WTC11 (cell line): ENCODE measurements around the gene CLDN9.

Source experiments
- CTCF ChIP-seq: fragments of 200-600 bp; IDR thresholded peaks from 2 replicates; pipeline ENCODE4 v1.8.0; 2022; ENCODE audit warnings: antibody characterized with exemption
- RORB ChIP-seq: fragments of 250-450 bp; sonication (Bioruptor Pico); IDR thresholded peaks from 2 replicates; pipeline ENCODE4 v1.9.0; 2021; ENCODE audit warnings: mild to moderate bottlenecking
- TF ChIP-seq, protein P1 (sequence below): sonication (generic); formaldehyde crosslinking; IDR thresholded peaks from 2 replicates; pipeline ENCODE4 v1.8.0; 2023; ENCODE audit warnings: missing genetic modification reagents, mild to moderate bottlenecking, borderline replicate concordance
- TF ChIP-seq, protein P2 (sequence below): sonication (generic); formaldehyde crosslinking; conservative IDR thresholded peaks from 2 replicates; pipeline ENCODE4 v1.8.1; 2023; ENCODE audit warnings: mild to moderate bottlenecking, low read depth, missing genetic modification reagents, moderate library complexity

GRCh38 chr16:2973605-2974318 lies 39.0 kb upstream of the CLDN9 start:
- TF ChIP-seq CTCF (no peak), RORB (no peak)
- TF ChIP-seq, protein P1, sequence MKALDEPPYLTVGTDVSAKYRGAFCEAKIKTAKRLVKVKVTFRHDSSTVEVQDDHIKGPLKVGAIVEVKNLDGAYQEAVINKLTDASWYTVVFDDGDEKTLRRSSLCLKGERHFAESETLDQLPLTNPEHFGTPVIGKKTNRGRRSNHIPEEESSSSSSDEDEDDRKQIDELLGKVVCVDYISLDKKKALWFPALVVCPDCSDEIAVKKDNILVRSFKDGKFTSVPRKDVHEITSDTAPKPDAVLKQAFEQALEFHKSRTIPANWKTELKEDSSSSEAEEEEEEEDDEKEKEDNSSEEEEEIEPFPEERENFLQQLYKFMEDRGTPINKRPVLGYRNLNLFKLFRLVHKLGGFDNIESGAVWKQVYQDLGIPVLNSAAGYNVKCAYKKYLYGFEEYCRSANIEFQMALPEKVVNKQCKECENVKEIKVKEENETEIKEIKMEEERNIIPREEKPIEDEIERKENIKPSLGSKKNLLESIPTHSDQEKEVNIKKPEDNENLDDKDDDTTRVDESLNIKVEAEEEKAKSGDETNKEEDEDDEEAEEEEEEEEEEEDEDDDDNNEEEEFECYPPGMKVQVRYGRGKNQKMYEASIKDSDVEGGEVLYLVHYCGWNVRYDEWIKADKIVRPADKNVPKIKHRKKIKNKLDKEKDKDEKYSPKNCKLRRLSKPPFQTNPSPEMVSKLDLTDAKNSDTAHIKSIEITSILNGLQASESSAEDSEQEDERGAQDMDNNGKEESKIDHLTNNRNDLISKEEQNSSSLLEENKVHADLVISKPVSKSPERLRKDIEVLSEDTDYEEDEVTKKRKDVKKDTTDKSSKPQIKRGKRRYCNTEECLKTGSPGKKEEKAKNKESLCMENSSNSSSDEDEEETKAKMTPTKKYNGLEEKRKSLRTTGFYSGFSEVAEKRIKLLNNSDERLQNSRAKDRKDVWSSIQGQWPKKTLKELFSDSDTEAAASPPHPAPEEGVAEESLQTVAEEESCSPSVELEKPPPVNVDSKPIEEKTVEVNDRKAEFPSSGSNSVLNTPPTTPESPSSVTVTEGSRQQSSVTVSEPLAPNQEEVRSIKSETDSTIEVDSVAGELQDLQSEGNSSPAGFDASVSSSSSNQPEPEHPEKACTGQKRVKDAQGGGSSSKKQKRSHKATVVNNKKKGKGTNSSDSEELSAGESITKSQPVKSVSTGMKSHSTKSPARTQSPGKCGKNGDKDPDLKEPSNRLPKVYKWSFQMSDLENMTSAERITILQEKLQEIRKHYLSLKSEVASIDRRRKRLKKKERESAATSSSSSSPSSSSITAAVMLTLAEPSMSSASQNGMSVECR, result 0 out of 2 replicates have a peak, but pooled peaks have one; percentile 11
- TF ChIP-seq, protein P2, sequence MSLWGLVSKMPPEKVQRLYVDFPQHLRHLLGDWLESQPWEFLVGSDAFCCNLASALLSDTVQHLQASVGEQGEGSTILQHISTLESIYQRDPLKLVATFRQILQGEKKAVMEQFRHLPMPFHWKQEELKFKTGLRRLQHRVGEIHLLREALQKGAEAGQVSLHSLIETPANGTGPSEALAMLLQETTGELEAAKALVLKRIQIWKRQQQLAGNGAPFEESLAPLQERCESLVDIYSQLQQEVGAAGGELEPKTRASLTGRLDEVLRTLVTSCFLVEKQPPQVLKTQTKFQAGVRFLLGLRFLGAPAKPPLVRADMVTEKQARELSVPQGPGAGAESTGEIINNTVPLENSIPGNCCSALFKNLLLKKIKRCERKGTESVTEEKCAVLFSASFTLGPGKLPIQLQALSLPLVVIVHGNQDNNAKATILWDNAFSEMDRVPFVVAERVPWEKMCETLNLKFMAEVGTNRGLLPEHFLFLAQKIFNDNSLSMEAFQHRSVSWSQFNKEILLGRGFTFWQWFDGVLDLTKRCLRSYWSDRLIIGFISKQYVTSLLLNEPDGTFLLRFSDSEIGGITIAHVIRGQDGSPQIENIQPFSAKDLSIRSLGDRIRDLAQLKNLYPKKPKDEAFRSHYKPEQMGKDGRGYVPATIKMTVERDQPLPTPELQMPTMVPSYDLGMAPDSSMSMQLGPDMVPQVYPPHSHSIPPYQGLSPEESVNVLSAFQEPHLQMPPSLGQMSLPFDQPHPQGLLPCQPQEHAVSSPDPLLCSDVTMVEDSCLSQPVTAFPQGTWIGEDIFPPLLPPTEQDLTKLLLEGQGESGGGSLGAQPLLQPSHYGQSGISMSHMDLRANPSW (CRISPR knock-in tag), result no peak
